HepG2 (cell line): ENCODE measurements around the gene THUMPD1.

ENCODE experiments used
- ATF3 ChIP-seq: sonication (generic); formaldehyde crosslinking; IDR thresholded peaks from 2 replicates; pipeline ENCODE4 v1.4.0; 2020; ENCODE audit warnings: missing genetic modification reagents
- CTCF ChIP-seq: sonication (generic); formaldehyde crosslinking; IDR thresholded peaks from 2 replicates; pipeline ENCODE4 v1.5.0; 2020; ENCODE audit warnings: mild to moderate bottlenecking, missing genetic modification reagents, moderate library complexity
- HOXA7 ChIP-seq: sonication (generic); formaldehyde crosslinking; IDR thresholded peaks from 2 replicates; pipeline ENCODE4 v1.8.1; 2022; ENCODE audit warnings: mild to moderate bottlenecking, missing genetic modification reagents, moderate library complexity
- KDM1A ChIP-seq: IDR thresholded peaks from 2 replicates; pipeline ENCODE4 v1.6.1; 2016; ENCODE audit warnings: missing compliant biosample characterization
- MXD4 ChIP-seq: IDR thresholded peaks from 2 replicates; pipeline ENCODE4 v1.6.1; 2016; ENCODE audit warnings: mild to moderate bottlenecking, missing biosample characterization, missing genetic modification reagents
- POLR2A ChIP-seq, 2 experiments: IDR thresholded peaks; 2 replicates each; pipeline ENCODE4 v1.6.1; 2011; ENCODE audit warnings: low read depth in 2 of 2, low read length in 2 of 2, mild to moderate bottlenecking in 1 of 2, moderate library complexity in 1 of 2; ENCODE audit not compliant: insufficient read depth in 1 of 2
- PRPF4 ChIP-seq: fragments of 200-400 bp; formaldehyde crosslinking; IDR thresholded peaks from 2 replicates; pipeline ENCODE4 v1.6.1; 2016; ENCODE audit warnings: low read length, low read depth; ENCODE audit not compliant: poor library complexity, severe bottlenecking
- RFX5 ChIP-seq: IDR thresholded peaks from 2 replicates; pipeline ENCODE4 v1.6.1; 2011; ENCODE audit warnings: low read depth, low read length, improper control_type of control experiment
- TAF1 ChIP-seq: sonication (generic); formaldehyde crosslinking; IDR thresholded peaks from 2 replicates; pipeline ENCODE4 v1.4.0; 2020; ENCODE audit warnings: missing genetic modification reagents
- ZNF749 ChIP-seq: sonication (generic); formaldehyde crosslinking; IDR thresholded peaks from 2 replicates; pipeline ENCODE4 v1.8.0; 2022; ENCODE audit warnings: mild to moderate bottlenecking, missing genetic modification reagents, moderate library complexity, borderline replicate concordance
- ZNF770 ChIP-seq: sonication (generic); formaldehyde crosslinking; IDR thresholded peaks from 2 replicates; pipeline ENCODE4 v1.5.0; 2020; ENCODE audit warnings: mild to moderate bottlenecking, missing genetic modification reagents

- no peak for TF ChIP-seq HOXA7 (CRISPR knock-in tag)
- TF ChIP-seq KDM1A (CRISPR knock-in tag), result no peak
- no peak for TF ChIP-seq ZNF749
- TF ChIP-seq PRPF4, result no peak
- no peak for TF ChIP-seq MXD4 (CRISPR knock-in tag)
- TF ChIP-seq ZNF770, result no peak
- no peak for TF ChIP-seq CTCF
- no peak for TF ChIP-seq RFX5
- TF ChIP-seq POLR2A (IDR thresholded peaks at IDR 0.05; ENCODE audit: insufficient read depth in 1 of 2, low read depth in 2 of 2, low read length in 2 of 2), result no peak
- no peak for TF ChIP-seq ATF3 (CRISPR knock-in tag)
- TF ChIP-seq TAF1 (CRISPR knock-in tag), result no peak
Observed at GRCh38 chr16:20755238-20755637, 13.6 kb upstream of the THUMPD1 start.
